Measurements from ENCODE around the gene AMZ1. TPM values are rescaled to one million over a fixed set of nuclear protein-coding genes. Genes with fewer than 3 reads are reported as not detected.

The AMZ1 gene
- total RNA-seq, 1 experiment from 2014 or later, result 0.85 TPM

GRCh38 chr7:2730846-2731770 is 43.1 kb downstream of the AMZ1 start (continued):
- no peak for TF ChIP-seq ZBTB21 (CRISPR knock-in tag; IDR thresholded peaks at IDR 0.05; ENCODE audit: borderline replicate concordance)
- no peak for TF ChIP-seq IRF2 (CRISPR knock-in tag; IDR thresholded peaks at IDR 0.05; ENCODE audit: borderline replicate concordance, low read depth)

GRCh38 chr7:2732388-2732787 is 44.4 kb downstream of the AMZ1 start:
- peak overlapping the region; percentile 91 for H3K27ac Mint-ChIP-seq

GRCh38 chr7:2732959-2733584 is 45.1 kb downstream of the AMZ1 start:
- ChIA-PET POLR2A (no interaction called here), CTCF (interaction anchor here (1.2 to 2.9 kb wide), 2 partner anchors 14 to 23 kb away, joined by 3 to 13 read pairs; no protein-coding TSS in a partner anchor)
- H3K27ac Mint-ChIP-seq, result peak overlapping the region; percentile 91
- H3K36me3 Mint-ChIP-seq, result peaks cover 46% of the 10 kb centered on the region
- H3K27me3 Mint-ChIP-seq (ENCODE audit: low read depth), result no peaks in the 10 kb centered on the region
- no peaks in the 10 kb centered on the region for H3K9me3 Mint-ChIP-seq
- TF ChIP-seq HMGA2 (CRISPR knock-in tag; IDR thresholded peaks at IDR 0.05) (no peak), TEAD4 (CRISPR knock-in tag; IDR thresholded peaks at IDR 0.05) (no peak), PREB (CRISPR knock-in tag; IDR thresholded peaks at IDR 0.05; ENCODE audit: borderline replicate concordance) (no peak), GRHL2 (CRISPR knock-in tag; IDR thresholded peaks at IDR 0.05; ENCODE audit: insufficient replicate concordance, severe bottlenecking) (no peak), ESRRA (CRISPR knock-in tag; IDR thresholded peaks at IDR 0.05; ENCODE audit: borderline replicate concordance) (no peak), PRRX2 (CRISPR knock-in tag; IDR thresholded peaks at IDR 0.05) (no peak)
- H3K4me3 Mint-ChIP-seq, result no peak overlapping the region
- H3K4me1 Mint-ChIP-seq, result peaks cover 39% of the 10 kb centered on the region
- DNase-seq (ENCODE audit: low spot score) (peak; percentile 9), ATAC-seq (no peak)

More at GRCh38 chr7:2732388-2732787, 44.4 kb downstream of the AMZ1 start:
- no peaks in the 10 kb centered on the region for H3K27me3 Mint-ChIP-seq (ENCODE audit: low read depth)
- DNase-seq (ENCODE audit: low spot score) (no peak), ATAC-seq (no peak)
- peaks cover 39% of the 10 kb centered on the region for H3K4me1 Mint-ChIP-seq
- TF ChIP-seq GTF2I (CRISPR knock-in tag; conservative IDR thresholded peaks at IDR 0.05) (no peak), RELA (CRISPR knock-in tag; IDR thresholded peaks at IDR 0.05; ENCODE audit: borderline replicate concordance) (no peak)
- no peaks in the 10 kb centered on the region for H3K9me3 Mint-ChIP-seq
- CTCF ChIA-PET, result no interaction called here
- POLR2A ChIA-PET, result no interaction called here
- H3K4me3 Mint-ChIP-seq, result no peak overlapping the region
- H3K36me3 Mint-ChIP-seq, result peaks cover 49% of the 10 kb centered on the region

- H3K4me3 Mint-ChIP-seq, result no peak overlapping the region
- H3K36me3 Mint-ChIP-seq, result peaks cover 42% of the 10 kb centered on the region
- H3K27ac Mint-ChIP-seq, result peak overlapping the region; percentile 48
- no peaks in the 10 kb centered on the region for H3K9me3 Mint-ChIP-seq
- H3K4me1 Mint-ChIP-seq, result peaks cover 41% of the 10 kb centered on the region
- ATAC-seq (no peak), DNase-seq (ENCODE audit: low spot score) (peak; percentile 4)
- TF ChIP-seq EMX1 (CRISPR knock-in tag; IDR thresholded peaks at IDR 0.05) (no peak), JAZF1 (CRISPR knock-in tag; IDR thresholded peaks at IDR 0.05) (no peak), AR (CRISPR knock-in tag; IDR thresholded peaks at IDR 0.05) (no peak), CREB1 (CRISPR knock-in tag; IDR thresholded peaks at IDR 0.05) (no peak), ZNF512 (CRISPR knock-in tag; IDR thresholded peaks at IDR 0.05; ENCODE audit: borderline replicate concordance) (no peak), E2F4 (CRISPR knock-in tag; IDR thresholded peaks at IDR 0.05; ENCODE audit: borderline replicate concordance, low read depth) (no peak), KAT7 (CRISPR knock-in tag; IDR thresholded peaks at IDR 0.05; ENCODE audit: borderline replicate concordance) (no peak), GTF2I (CRISPR knock-in tag; conservative IDR thresholded peaks at IDR 0.05) (no peak), SMAD3 (CRISPR knock-in tag; IDR thresholded peaks at IDR 0.05; ENCODE audit: borderline replicate concordance) (no peak)
- POLR2A ChIA-PET, result no interaction called here
- H3K27me3 Mint-ChIP-seq (ENCODE audit: low read depth), result no peaks in the 10 kb centered on the region
- CTCF ChIA-PET, result interaction anchor here (1.6 to 2.9 kb wide), 2 partner anchors 24 to 27 kb away, joined by 7 to 13 read pairs; no protein-coding TSS in a partner anchor
Measured at GRCh38 chr7:2734084-2734686, 46.2 kb downstream of the AMZ1 start.
